ENCODE measurements around the gene LRRC40. TPM values are rescaled to one million over a fixed set of nuclear protein-coding genes. Genes with fewer than 3 reads are reported as not detected.

The LRRC40 gene
- total RNA-seq, 6 donors from 2014 or later = 7.5 to 18.3 (median 11.3) TPM

DNA sequence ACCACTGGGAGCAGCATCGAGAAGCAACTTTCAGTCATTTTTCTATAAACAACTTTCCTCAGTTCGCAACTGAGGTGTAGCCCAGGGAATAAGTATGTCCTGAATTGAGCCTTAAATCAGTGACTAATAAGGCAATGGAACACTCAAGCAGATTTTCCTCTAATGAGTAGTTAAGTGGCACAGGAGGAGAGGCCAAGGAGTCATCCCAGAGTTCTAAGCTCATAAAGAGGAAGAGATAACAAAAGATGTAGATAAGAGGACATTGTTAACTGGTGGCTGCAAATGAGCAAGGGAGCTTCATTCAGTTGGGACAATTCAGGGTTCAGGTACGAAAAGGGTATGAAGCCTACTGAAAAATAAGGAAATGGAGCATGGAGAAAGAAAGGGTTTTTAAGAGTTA, 64.5 kb downstream of the LRRC40 start:
- H3K4me3 ChIP-seq = no peak overlapping the region
- ATAC-seq (ENCODE audit: low FRiP score in 2 of 2) = peak in 1 of 2 donors; percentile 23

DNA sequence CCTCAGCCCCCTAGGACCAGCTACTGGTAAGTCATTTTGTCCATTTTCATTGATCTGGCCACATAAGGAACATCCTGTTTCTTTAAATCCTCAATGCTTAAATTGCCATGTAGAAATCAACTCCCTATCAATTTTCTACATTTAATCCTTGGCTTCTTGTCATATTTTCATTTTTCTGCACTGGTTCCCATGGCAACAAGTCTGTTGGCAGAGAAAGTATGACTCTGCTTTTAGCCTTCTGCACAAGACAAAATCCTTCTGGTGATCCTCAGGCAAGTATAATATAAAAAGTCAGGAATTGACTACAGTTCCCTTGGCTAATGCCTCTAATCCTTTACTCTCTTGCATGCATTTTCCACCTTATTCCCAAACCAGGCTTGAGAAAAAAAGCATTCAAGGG, 65.0 kb downstream of the LRRC40 start:
- TF ChIP-seq EP300 (IDR thresholded peaks at IDR 0.05) = no peak
- Histone ChIP-seq H3K36me3 (peaks cover 0 to 3% (median 0%) of the 10 kb centered on the region in 4 donors), H3K27me3 (no peaks in the 10 kb centered on the region), H3K4me3 (no peak overlapping the region), H3K4me1 (no peaks in the 10 kb centered on the region), H3K9me3 (no peaks in the 10 kb centered on the region), H3K27ac (no peak overlapping the region)
- no peak for DNase-seq
- ATAC-seq (ENCODE audit: low FRiP score in 2 of 2) = peak in 1 of 2 donors; percentile 64

More for the DNA sequence above, 64.5 kb downstream of the LRRC40 start:
- Histone ChIP-seq H3K27ac (no peak overlapping the region), H3K9me3 (no peaks in the 10 kb centered on the region), H3K27me3 (no peaks in the 10 kb centered on the region), H3K4me1 (no peaks in the 10 kb centered on the region), H3K36me3 (peaks cover 0 to 3% (median 0%) of the 10 kb centered on the region in 4 donors)
- no peak for TF ChIP-seq POLR2A (IDR thresholded peaks at IDR 0.05)
- TF ChIP-seq POLR2AphosphoS5 (IDR thresholded peaks at IDR 0.05) = no peak
- no peak for TF ChIP-seq EP300 (IDR thresholded peaks at IDR 0.05)
- TF ChIP-seq, protein P1, sequence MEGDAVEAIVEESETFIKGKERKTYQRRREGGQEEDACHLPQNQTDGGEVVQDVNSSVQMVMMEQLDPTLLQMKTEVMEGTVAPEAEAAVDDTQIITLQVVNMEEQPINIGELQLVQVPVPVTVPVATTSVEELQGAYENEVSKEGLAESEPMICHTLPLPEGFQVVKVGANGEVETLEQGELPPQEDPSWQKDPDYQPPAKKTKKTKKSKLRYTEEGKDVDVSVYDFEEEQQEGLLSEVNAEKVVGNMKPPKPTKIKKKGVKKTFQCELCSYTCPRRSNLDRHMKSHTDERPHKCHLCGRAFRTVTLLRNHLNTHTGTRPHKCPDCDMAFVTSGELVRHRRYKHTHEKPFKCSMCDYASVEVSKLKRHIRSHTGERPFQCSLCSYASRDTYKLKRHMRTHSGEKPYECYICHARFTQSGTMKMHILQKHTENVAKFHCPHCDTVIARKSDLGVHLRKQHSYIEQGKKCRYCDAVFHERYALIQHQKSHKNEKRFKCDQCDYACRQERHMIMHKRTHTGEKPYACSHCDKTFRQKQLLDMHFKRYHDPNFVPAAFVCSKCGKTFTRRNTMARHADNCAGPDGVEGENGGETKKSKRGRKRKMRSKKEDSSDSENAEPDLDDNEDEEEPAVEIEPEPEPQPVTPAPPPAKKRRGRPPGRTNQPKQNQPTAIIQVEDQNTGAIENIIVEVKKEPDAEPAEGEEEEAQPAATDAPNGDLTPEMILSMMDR (IDR thresholded peaks at IDR 0.05) = no peak
- DNase-seq = no peak
- 69 to 72% methylated on average over 3 of the region's 3 CpGs for WGBS, 2 donors

DNA sequence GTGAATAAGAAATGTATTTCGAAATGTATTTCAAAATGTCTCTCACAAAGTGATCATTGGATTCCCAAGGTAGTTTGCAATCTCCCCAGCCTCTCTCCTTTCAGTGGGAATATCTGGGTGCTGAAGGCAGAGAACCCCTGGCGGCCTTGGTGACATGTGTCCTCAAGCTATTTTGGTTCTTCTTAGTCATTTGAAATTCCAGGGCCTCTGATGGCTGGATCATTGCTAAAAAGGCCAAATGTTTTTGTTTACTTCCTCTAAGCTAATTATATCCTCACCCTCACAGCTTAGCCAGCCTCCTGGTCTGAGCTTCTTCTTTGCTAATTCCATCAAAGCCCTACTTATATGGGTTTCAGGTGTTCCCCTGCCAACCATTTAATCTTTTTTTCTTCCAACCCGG, 71.2 kb downstream of the LRRC40 start:
- H3K36me3 ChIP-seq = no peaks in the 10 kb centered on the region
- no peak for ATAC-seq (ENCODE audit: low FRiP score in 2 of 2)
- DNase-seq = no peak
- H3K4me3 ChIP-seq = no peak overlapping the region
- H3K27me3 ChIP-seq = no peaks in the 10 kb centered on the region
- peaks cover 0 to 3% (median 0%) of the 10 kb centered on the region in 4 donors for H3K4me1 ChIP-seq
- TF ChIP-seq POLR2A (IDR thresholded peaks at IDR 0.05) = no peak
- no peak for TF ChIP-seq EP300 (IDR thresholded peaks at IDR 0.05)
- no peak for TF ChIP-seq POLR2AphosphoS5 (IDR thresholded peaks at IDR 0.05)
- TF ChIP-seq, protein P1 (IDR thresholded peaks at IDR 0.05) = no peak
- H3K27ac ChIP-seq = no peak overlapping the region
- H3K9me3 ChIP-seq = no peaks in the 10 kb centered on the region
- 57 to 66% methylated on average over 3 of the region's 3 CpGs for WGBS, 2 donors

DNA sequence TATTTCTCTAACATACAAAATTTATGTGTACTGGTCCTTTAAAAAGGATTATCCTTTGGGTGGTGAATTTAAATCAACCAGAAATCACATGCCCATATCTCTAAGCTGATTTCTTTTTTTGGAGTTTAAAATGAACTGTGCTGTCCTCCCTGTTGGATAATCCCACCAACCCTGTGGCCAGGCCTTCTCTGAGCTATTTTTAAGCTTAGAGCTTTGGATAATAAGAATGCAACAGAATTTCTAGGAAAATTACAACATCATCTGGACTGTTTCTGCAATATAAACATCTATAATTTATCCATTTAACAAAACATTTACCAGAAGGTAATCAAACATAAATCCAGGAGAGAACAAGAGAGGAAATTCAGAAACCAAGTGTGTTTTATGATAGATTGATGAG, 88.3 kb downstream of the LRRC40 start:
- DNase-seq (no peak), ATAC-seq (ENCODE audit: low FRiP score in 2 of 2) (no peak)
- Histone ChIP-seq H3K27ac (no peak overlapping the region), H3K4me1 (no peaks in the 10 kb centered on the region), H3K27me3 (no peaks in the 10 kb centered on the region), H3K9me3 (no peaks in the 10 kb centered on the region), H3K4me3 (no peak overlapping the region), H3K36me3 (no peaks in the 10 kb centered on the region)
- TF ChIP-seq POLR2AphosphoS5 (IDR thresholded peaks at IDR 0.05) (no peak), POLR2A (IDR thresholded peaks at IDR 0.05) (no peak)
- TF ChIP-seq, protein P1 (IDR thresholded peaks at IDR 0.05) = no peak

DNA sequence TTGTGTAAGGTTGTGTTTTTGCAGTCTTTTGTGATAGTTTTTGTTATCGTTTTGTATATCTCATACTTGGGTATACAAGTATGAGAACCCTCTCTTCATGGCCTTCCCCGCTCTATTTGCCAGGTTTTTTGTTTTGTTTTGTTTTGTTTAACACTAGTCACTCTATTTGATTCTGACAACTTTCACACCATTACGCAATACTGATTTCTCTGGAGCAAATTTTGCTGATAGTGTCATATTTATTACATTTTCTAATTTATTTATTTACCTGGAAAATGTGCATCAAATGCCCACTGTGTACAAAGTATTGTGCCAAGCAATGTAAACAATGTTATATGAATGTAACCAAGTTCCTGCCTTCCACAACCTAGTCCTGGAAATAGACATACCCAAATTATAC, 90.1 kb downstream of the LRRC40 start:
- DNase-seq = no peak
- no peak for ATAC-seq (ENCODE audit: low FRiP score in 2 of 2)
- TF ChIP-seq POLR2AphosphoS5 (IDR thresholded peaks at IDR 0.05) (no peak), POLR2A (IDR thresholded peaks at IDR 0.05) (no peak), EP300 (IDR thresholded peaks at IDR 0.05) (no peak)
- TF ChIP-seq, protein P1 (IDR thresholded peaks at IDR 0.05) = no peak
- Histone ChIP-seq H3K27ac (no peak overlapping the region), H3K36me3 (no peaks in the 10 kb centered on the region), H3K27me3 (no peaks in the 10 kb centered on the region), H3K4me1 (no peaks in the 10 kb centered on the region), H3K4me3 (no peak overlapping the region), H3K9me3 (no peaks in the 10 kb centered on the region)
- WGBS, 2 donors = 83 to 85% methylated on average over 3 of the region's 3 CpGs
